ENCODE data around the gene MKRN1.
"Not testable (repeated sequence)": the region's sequence is repeated elsewhere in the genome, so short reads cannot be mapped to it uniquely, and the experiment has no call there.

Gene MKRN1

GRCh38 chr7:140509789-140510188 lies 30.5 kb upstream of the MKRN1 start:
- Histone ChIP-seq H3K9me3 (ENCODE audit: control insufficient read depth, insufficient read depth, low read length) (no peaks in the 10 kb centered on the region), H3K4me3 (ENCODE audit: low read length) (no peak overlapping the region), H3K36me3 (ENCODE audit: control insufficient read depth, insufficient read depth, low read length) (no peaks in the 10 kb centered on the region), H3K27me3 (ENCODE audit: control insufficient read depth, insufficient read depth, low read length) (no peaks in the 10 kb centered on the region), H3K27ac (ENCODE audit: low read length) (no peak overlapping the region), H3K4me1 (ENCODE audit: control insufficient read depth, insufficient read depth, low read length) (peaks cover 5% of the 10 kb centered on the region; the same call in 1 of the 2 replicates)
- DNase-seq (ENCODE audit: low read depth, low spot score) = no peak
- no CpG with 5 or more reads among the region's 5 CpGs for WGBS (ENCODE audit: insufficient coverage, insufficient read length)

- DNase-seq (ENCODE audit: low read depth, low spot score); H3K36me3 ChIP-seq (ENCODE audit: control insufficient read depth, insufficient read depth, low read length); H3K27ac ChIP-seq (ENCODE audit: low read length); H3K27me3 ChIP-seq (ENCODE audit: control insufficient read depth, insufficient read depth, low read length); H3K4me1 ChIP-seq (ENCODE audit: control insufficient read depth, insufficient read depth, low read length); H3K4me3 ChIP-seq (ENCODE audit: low read length); H3K9me3 ChIP-seq (ENCODE audit: control insufficient read depth, insufficient read depth, low read length): not testable (repeated sequence)
- WGBS (ENCODE audit: insufficient coverage, insufficient read length) = no CpG with 5 or more reads among the region's 6 CpGs
These were observed 28.3 kb upstream of the MKRN1 start for GRCh38 chr7:140507556-140507955.

- Histone ChIP-seq H3K27me3 (ENCODE audit: control insufficient read depth, insufficient read depth, low read length) (no peaks in the 10 kb centered on the region), H3K27ac (ENCODE audit: low read length) (no peak overlapping the region), H3K36me3 (ENCODE audit: control insufficient read depth, insufficient read depth, low read length) (no peaks in the 10 kb centered on the region), H3K4me1 (ENCODE audit: control insufficient read depth, insufficient read depth, low read length) (peaks cover 3% of the 10 kb centered on the region; the same call in 1 of the 2 replicates), H3K9me3 (ENCODE audit: control insufficient read depth, insufficient read depth, low read length) (no peaks in the 10 kb centered on the region), H3K4me3 (ENCODE audit: low read length) (no peak overlapping the region)
- no peak for DNase-seq (ENCODE audit: low read depth, low spot score)
- no CpG with 5 or more reads among the region's 5 CpGs for WGBS (ENCODE audit: insufficient coverage, insufficient read length)
These were observed 27.6 kb upstream of the MKRN1 start for GRCh38 chr7:140506788-140507464.

- Histone ChIP-seq H3K4me1 (ENCODE audit: control insufficient read depth, insufficient read depth, low read length) (peaks cover 2% of the 10 kb centered on the region; the same call in 1 of the 2 replicates), H3K27me3 (ENCODE audit: control insufficient read depth, insufficient read depth, low read length) (no peaks in the 10 kb centered on the region), H3K4me3 (ENCODE audit: low read length) (no peak overlapping the region), H3K36me3 (ENCODE audit: control insufficient read depth, insufficient read depth, low read length) (no peaks in the 10 kb centered on the region), H3K9me3 (ENCODE audit: control insufficient read depth, insufficient read depth, low read length) (no peaks in the 10 kb centered on the region), H3K27ac (ENCODE audit: low read length) (no peak overlapping the region)
- WGBS (ENCODE audit: insufficient coverage, insufficient read length) = no CpG with 5 or more reads among the region's 5 CpGs
- no peak for DNase-seq (ENCODE audit: low read depth, low spot score)
These were observed 22.7 kb upstream of the MKRN1 start for GRCh38 chr7:140501966-140502365.

- H3K36me3 ChIP-seq (ENCODE audit: control insufficient read depth, insufficient read depth, low read length); H3K27ac ChIP-seq (ENCODE audit: low read length); H3K4me3 ChIP-seq (ENCODE audit: low read length); DNase-seq (ENCODE audit: low read depth, low spot score); H3K4me1 ChIP-seq (ENCODE audit: control insufficient read depth, insufficient read depth, low read length); H3K27me3 ChIP-seq (ENCODE audit: control insufficient read depth, insufficient read depth, low read length); H3K9me3 ChIP-seq (ENCODE audit: control insufficient read depth, insufficient read depth, low read length): not testable (repeated sequence)
- no CpG with 5 or more reads among the region's 7 CpGs for WGBS (ENCODE audit: insufficient coverage, insufficient read length)
These were observed 18.5 kb upstream of the MKRN1 start for GRCh38 chr7:140497807-140498206.

- H3K4me3 ChIP-seq (ENCODE audit: low read length) = no peak overlapping the region
- H3K36me3 ChIP-seq (ENCODE audit: control insufficient read depth, insufficient read depth, low read length) = no peaks in the 10 kb centered on the region
- WGBS (ENCODE audit: insufficient coverage, insufficient read length) = no CpG with 5 or more reads among the region's 5 CpGs
- no peaks in the 10 kb centered on the region for H3K27me3 ChIP-seq (ENCODE audit: control insufficient read depth, insufficient read depth, low read length)
- H3K4me1 ChIP-seq (ENCODE audit: control insufficient read depth, insufficient read depth, low read length) = no peaks in the 10 kb centered on the region
- H3K9me3 ChIP-seq (ENCODE audit: control insufficient read depth, insufficient read depth, low read length) = no peaks in the 10 kb centered on the region
- DNase-seq (ENCODE audit: low read depth, low spot score) = no peak
- no peak overlapping the region for H3K27ac ChIP-seq (ENCODE audit: low read length)
These were observed 18.0 kb upstream of the MKRN1 start for GRCh38 chr7:140497241-140497769.

GRCh38 chr7:140495514-140496097 lies 16.3 kb upstream of the MKRN1 start:
- Histone ChIP-seq H3K4me1 (ENCODE audit: control insufficient read depth, insufficient read depth, low read length) (no peaks in the 10 kb centered on the region), H3K9me3 (ENCODE audit: control insufficient read depth, insufficient read depth, low read length) (no peaks in the 10 kb centered on the region), H3K27me3 (ENCODE audit: control insufficient read depth, insufficient read depth, low read length) (no peaks in the 10 kb centered on the region), H3K27ac (ENCODE audit: low read length) (no peak overlapping the region), H3K36me3 (ENCODE audit: control insufficient read depth, insufficient read depth, low read length) (no peaks in the 10 kb centered on the region), H3K4me3 (ENCODE audit: low read length) (no peak overlapping the region)
- DNase-seq (ENCODE audit: low read depth, low spot score) = no peak
- no CpG with 5 or more reads among the region's 9 CpGs for WGBS (ENCODE audit: insufficient coverage, insufficient read length)

GRCh38 chr7:140494867-140495266 lies 15.6 kb upstream of the MKRN1 start:
- no peaks in the 10 kb centered on the region for H3K4me1 ChIP-seq (ENCODE audit: control insufficient read depth, insufficient read depth, low read length)
- H3K9me3 ChIP-seq (ENCODE audit: control insufficient read depth, insufficient read depth, low read length) = no peaks in the 10 kb centered on the region
- H3K27ac ChIP-seq (ENCODE audit: low read length) = no peak overlapping the region
- no peaks in the 10 kb centered on the region for H3K36me3 ChIP-seq (ENCODE audit: control insufficient read depth, insufficient read depth, low read length)
- H3K4me3 ChIP-seq (ENCODE audit: low read length) = no peak overlapping the region
- no peak for DNase-seq (ENCODE audit: low read depth, low spot score)
- no CpG with 5 or more reads among the region's 9 CpGs for WGBS (ENCODE audit: insufficient coverage, insufficient read length)
- H3K27me3 ChIP-seq (ENCODE audit: control insufficient read depth, insufficient read depth, low read length) = no peaks in the 10 kb centered on the region

GRCh38 chr7:140489026-140489359 lies 9.7 kb upstream of the MKRN1 start:
- Histone ChIP-seq H3K9me3 (ENCODE audit: control insufficient read depth, insufficient read depth, low read length) (no peaks in the 10 kb centered on the region), H3K4me1 (ENCODE audit: control insufficient read depth, insufficient read depth, low read length) (no peaks in the 10 kb centered on the region; the same call in 1 of the 2 replicates), H3K27ac (ENCODE audit: low read length) (no peak overlapping the region), H3K27me3 (ENCODE audit: control insufficient read depth, insufficient read depth, low read length) (no peaks in the 10 kb centered on the region), H3K36me3 (ENCODE audit: control insufficient read depth, insufficient read depth, low read length) (no peaks in the 10 kb centered on the region), H3K4me3 (ENCODE audit: low read length) (no peak overlapping the region)
- DNase-seq (ENCODE audit: low read depth, low spot score) = no peak
- WGBS (ENCODE audit: insufficient coverage, insufficient read length) = no CpG with 5 or more reads among the region's 2 CpGs

GRCh38 chr7:140485500-140486265 lies 6.4 kb upstream of the MKRN1 start:
- Histone ChIP-seq H3K9me3 (ENCODE audit: control insufficient read depth, insufficient read depth, low read length) (no peaks in the 10 kb centered on the region), H3K27ac (ENCODE audit: low read length) (no peak overlapping the region), H3K4me1 (ENCODE audit: control insufficient read depth, insufficient read depth, low read length) (no peaks in the 10 kb centered on the region; the same call in 1 of the 2 replicates), H3K4me3 (ENCODE audit: low read length) (no peak overlapping the region), H3K36me3 (ENCODE audit: control insufficient read depth, insufficient read depth, low read length) (no peaks in the 10 kb centered on the region), H3K27me3 (ENCODE audit: control insufficient read depth, insufficient read depth, low read length) (no peaks in the 10 kb centered on the region)
- no CpG with 5 or more reads among the region's 14 CpGs for WGBS (ENCODE audit: insufficient coverage, insufficient read length)
- DNase-seq (ENCODE audit: low read depth, low spot score) = no peak
